ENCODE measurements around the gene DNAH2. TPM values are rescaled to one million over a fixed set of nuclear protein-coding genes. Genes with fewer than 3 reads are reported as not detected.

The DNAH2 gene
- total and polyA plus RNA-seq, 2 of the 13 experiments (the other 11 are each of a cell fraction or from before 2014, with no cell fraction given), result not detected

- TF ChIP-seq ZNF558 (CRISPR knock-in tag; IDR thresholded peaks at IDR 0.05; ENCODE audit: borderline replicate concordance), result peak; percentile 64; the same call in 1 of the 2 replicates
- TF ChIP-seq ZNF407 (CRISPR knock-in tag; IDR thresholded peaks at IDR 0.05; ENCODE audit: not compliant biosample characterization), result no peak
- no peak for TF ChIP-seq IRX3 (CRISPR knock-in tag; IDR thresholded peaks at IDR 0.05; ENCODE audit: borderline replicate concordance, low read depth)
- TF ChIP-seq RORA (CRISPR knock-in tag; IDR thresholded peaks at IDR 0.05), result no peak
- TF ChIP-seq ZNF597 (CRISPR knock-in tag; IDR thresholded peaks at IDR 0.05), result no peak
- no peak; the same call in 1 of the 2 replicates for TF ChIP-seq ZNF335 (CRISPR knock-in tag; IDR thresholded peaks at IDR 0.05)
- no peak for TF ChIP-seq SNRNP70 (IDR thresholded peaks at IDR 0.05; ENCODE audit: low read depth, low read length)
- TF ChIP-seq ZNF33A (CRISPR knock-in tag; IDR thresholded peaks at IDR 0.05; ENCODE audit: borderline replicate concordance), result no peak
- no peak for TF ChIP-seq ZKSCAN8 (CRISPR knock-in tag; IDR thresholded peaks at IDR 0.05; ENCODE audit: borderline replicate concordance)
- no peak for TF ChIP-seq TERF1 (CRISPR knock-in tag; IDR thresholded peaks at IDR 0.05)
- no peak for TF ChIP-seq ZNF12 (CRISPR knock-in tag; IDR thresholded peaks at IDR 0.05)
- peak; percentile 52; the same call in 1 of the 2 replicates for TF ChIP-seq ZSCAN21 (CRISPR knock-in tag; IDR thresholded peaks at IDR 0.05; ENCODE audit: borderline replicate concordance)
- no peak for TF ChIP-seq ZNF530 (CRISPR knock-in tag; IDR thresholded peaks at IDR 0.05; ENCODE audit: low read depth)
- TF ChIP-seq RFXANK (CRISPR knock-in tag; IDR thresholded peaks at IDR 0.05), result peak; percentile 89
- TF ChIP-seq ZNF777 (CRISPR knock-in tag; IDR thresholded peaks at IDR 0.05), result no peak; the same call in 1 of the 2 replicates
- TF ChIP-seq ZNF354B (CRISPR knock-in tag; IDR thresholded peaks at IDR 0.05), result no peak
- TF ChIP-seq ARID2 (CRISPR knock-in tag; IDR thresholded peaks at IDR 0.05; ENCODE audit: borderline replicate concordance), result no peak
These were observed 117.6 kb downstream of the DNAH2 start (continued) for GRCh38 chr17:7834957-7835813.
